CD14-positive monocyte (primary cell): Measurements from ENCODE around the gene HDAC4. TPM values are rescaled to one million over a fixed set of nuclear protein-coding genes. Genes with fewer than 3 reads are reported as not detected.

Experiments used
- DNase-seq, 3 donors: peaks; one replicate each; pipeline ENCODE4 v3.0.0-alpha.2; 2011 to 2022
- H2AFZ ChIP-seq: 2 replicates; pipeline ENCODE4 v1.6.0; 2012; ENCODE audit warnings: mild to moderate bottlenecking, low read depth, low read length, inconsistent platforms; ENCODE audit not compliant: insufficient read depth, poor library complexity, severe bottlenecking
- H3K27ac ChIP-seq, 2 donors: 1 replicate in 1 of 2; 2 replicates in 1 of 2; pipeline ENCODE4 v1.5.1; 2012 to 2013; ENCODE audit warnings: low read length in 2 of 2, control low read depth in 1 of 2, inconsistent platforms in 1 of 2, low read depth in 1 of 2, mild to moderate bottlenecking in 1 of 2
- H3K27me3 ChIP-seq, 2 donors: one replicate each; pipeline versions ENCODE4 v1.6.0 to v1.6.1; 2011 to 2013; ENCODE audit warnings: low read length in 2 of 2; ENCODE audit not compliant: control insufficient read depth in 2 of 2, insufficient read depth in 2 of 2
- H3K36me3 ChIP-seq, 2 donors: replicated peaks in 1 of 2; 1 replicate in 1 of 2; 2 replicates in 1 of 2; pipeline versions ENCODE4 v1.5.1 to v1.6.1; 2012 to 2013; ENCODE audit warnings: low read length in 2 of 2, control low read depth in 1 of 2, inconsistent platforms in 1 of 2, mild to moderate bottlenecking in 1 of 2; ENCODE audit not compliant: insufficient read depth in 2 of 2, control insufficient read depth in 1 of 2
- H3K4me1 ChIP-seq, 2 donors: 1 replicate in 1 of 2; 2 replicates in 1 of 2; pipeline versions ENCODE4 v1.5.1 to v1.6.1; 2012 to 2013; ENCODE audit warnings: low read length in 2 of 2, control low read depth in 1 of 2, inconsistent platforms in 1 of 2, mild to moderate bottlenecking in 1 of 2, moderate library complexity in 1 of 2; ENCODE audit not compliant: insufficient read depth in 2 of 2, control insufficient read depth in 1 of 2
- H3K4me2 ChIP-seq: replicated peaks from 2 replicates; pipeline ENCODE3; 2012; ENCODE audit warnings: low read length, moderate library complexity, mild to moderate bottlenecking; ENCODE audit not compliant: poor library complexity, severe bottlenecking; ENCODE audit errors: extremely low read depth
- H3K4me3 ChIP-seq, 3 experiments: fragments of 200-600 bp in 1 of 3; sonication (generic) in 1 of 3; replicated peaks in 1 of 3; 1 replicate in 2 of 3; 2 replicates in 1 of 3; pipeline ENCODE4 v1.5.1; 2011 to 2013; ENCODE audit warnings: low read length in 3 of 3, mild to moderate bottlenecking in 3 of 3, control low read depth in 2 of 3, low read depth in 2 of 3, inconsistent platforms in 1 of 3, moderate library complexity in 1 of 3
- H3K79me2 ChIP-seq: 2 replicates; pipeline ENCODE4 v1.6.0; 2012; ENCODE audit warnings: mild to moderate bottlenecking, control low read depth, inconsistent platforms, low read length, moderate library complexity; ENCODE audit not compliant: insufficient read depth
- H3K9ac ChIP-seq: 2 replicates; pipeline ENCODE4 v1.6.0; 2017; ENCODE audit warnings: low read length, mild to moderate bottlenecking; ENCODE audit not compliant: insufficient read depth, poor library complexity, severe bottlenecking
- H3K9me3 ChIP-seq, 2 donors: replicated peaks in 1 of 2; 1 replicate in 1 of 2; 2 replicates in 1 of 2; pipeline versions ENCODE4 v1.5.1 to v1.6.1; 2012 to 2013; ENCODE audit warnings: low read length in 2 of 2, control low read depth in 1 of 2; ENCODE audit not compliant: control insufficient read depth in 1 of 2, insufficient read depth in 1 of 2
- H4K20me1 ChIP-seq: 2 replicates; pipeline ENCODE4 v1.6.0; 2012; ENCODE audit warnings: mild to moderate bottlenecking, low read length, control low read depth, moderate library complexity; ENCODE audit not compliant: insufficient read depth
- H3K27ac Mint-ChIP-seq, 7 donors: one replicate each; pipeline ENCODE4 v1.8.0; 2020; ENCODE audit warnings: mild to moderate bottlenecking in 7 of 7, mixed read lengths in 7 of 7, moderate library complexity in 6 of 7, inconsistent platforms in 2 of 7
- H3K27me3 Mint-ChIP-seq, 3 donors: one replicate each; pipeline ENCODE4 v1.8.0; 2021 to 2022; ENCODE audit warnings: low read depth in 3 of 3, mild to moderate bottlenecking in 3 of 3, mixed read lengths in 3 of 3, moderate library complexity in 3 of 3, inconsistent platforms in 1 of 3
- H3K36me3 Mint-ChIP-seq, 2 donors: one replicate each; pipeline ENCODE4 v1.8.0; 2020; ENCODE audit warnings: mixed read lengths in 2 of 2, inconsistent platforms in 1 of 2, mild to moderate bottlenecking in 1 of 2
- H3K4me1 Mint-ChIP-seq: one replicate; pipeline ENCODE4 v1.8.0; 2020; ENCODE audit warnings: mild to moderate bottlenecking, mixed read lengths
- H3K4me3 Mint-ChIP-seq, 2 donors: one replicate each; pipeline ENCODE4 v1.8.0; 2020; ENCODE audit warnings: mild to moderate bottlenecking in 2 of 2, mixed read lengths in 2 of 2, moderate library complexity in 1 of 2
- H3K9me3 Mint-ChIP-seq, 7 donors: one replicate each; pipeline ENCODE4 v1.8.0; 2020 to 2022; ENCODE audit warnings: mixed read lengths in 7 of 7, mild to moderate bottlenecking in 6 of 7, moderate library complexity in 6 of 7, inconsistent platforms in 2 of 7
- WGBS: methylation state at CpG from one replicate; pipeline ENCODE4 v1.1.5; 2013; ENCODE audit warnings: missing lambda C conversion rate; ENCODE audit not compliant: insufficient coverage; 5-methylcytosine and 5-hydroxymethylcytosine counted together
- intact Hi-C, 2 donors: fragments of 100-400 bp; cut with micrococcal nuclease; formaldehyde crosslinking; loops; one replicate each; pipeline versions ENCODE4 v1.15.0 to v1.15.1; 2023
- polyA plus RNA-seq, 3 donors: library from polyadenylated mRNA; depleted of rRNA in 1 of 3; unstranded in 2 of 3; stranded (reverse) in 1 of 3; fragments of 300-500 nt in 2 of 3; fragments of >200 nt in 1 of 3; fragmentation: Illumina TruSeq in 2 of 3; gene quantifications; 1 replicate in 2 of 3; 2 replicates in 1 of 3; pipeline ENCODE4 v1.2.3, GENCODE V29; 2012 to 2021
- TF ChIP-seq, protein P1 (sequence below): fragments of 200-600 bp; IDR thresholded peaks from one replicate; pipeline ENCODE4 v1.8.0; 2022; ENCODE audit warnings: antibody characterized with exemption, mild to moderate bottlenecking

The HDAC4 gene
- polyA plus RNA-seq, 3 donors, result 3.3 to 23.0 (median 4.5) TPM

DNA sequence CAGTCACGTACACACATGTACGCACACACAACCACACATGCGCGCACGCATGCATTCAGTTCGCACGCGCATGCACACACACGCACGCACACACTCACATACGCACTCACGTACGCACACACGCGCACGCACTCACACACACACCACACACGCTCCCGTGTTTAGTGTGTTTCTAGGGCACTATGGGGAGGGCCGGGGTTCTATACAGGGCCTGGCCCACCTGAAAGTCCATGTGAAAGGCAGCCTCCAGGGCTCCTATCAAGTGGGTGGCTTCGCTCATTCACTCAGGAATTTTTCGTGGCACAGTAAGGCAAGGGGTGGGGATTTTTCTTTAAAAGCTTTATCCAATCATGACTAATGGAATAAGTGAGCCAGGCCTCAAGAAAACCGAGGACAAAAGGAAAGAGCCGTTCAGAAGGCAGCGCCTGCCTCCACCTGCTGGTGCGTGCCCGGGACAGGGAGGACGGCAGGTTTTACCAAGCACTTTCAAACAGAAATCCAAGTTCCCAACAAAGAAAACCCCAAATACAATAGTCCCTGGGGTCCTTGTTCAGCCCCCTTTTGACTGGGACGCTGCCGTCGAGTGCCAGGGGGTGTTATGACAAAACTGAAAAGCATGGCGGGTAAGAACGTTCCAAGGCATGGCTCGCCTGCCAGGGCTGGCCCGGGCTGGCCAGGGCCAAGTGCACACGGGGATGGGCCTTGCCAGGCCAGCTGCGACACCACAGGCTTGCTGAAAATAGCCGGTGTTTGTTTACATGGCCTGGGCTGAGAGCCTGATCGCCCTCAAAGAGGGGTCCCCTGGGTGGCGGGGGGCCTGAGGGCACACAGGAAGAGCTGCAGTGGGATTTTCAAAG lies 110.0 kb downstream of the HDAC4 start:
- peaks cover 13% of the 10 kb centered on the region for H4K20me1 ChIP-seq
- intact Hi-C loops, result no loop called here
- peaks cover 9 to 26% of the 10 kb centered on the region in 2 donors for H3K4me1 ChIP-seq
- peaks cover 0 to 7% (median 0%) of the 10 kb centered on the region in 3 donors for H3K27me3 Mint-ChIP-seq
- no peaks in the 10 kb centered on the region for H3K9me3 Mint-ChIP-seq
- no peak for DNase-seq
- peaks cover 94% of the 10 kb centered on the region for H3K79me2 ChIP-seq
- H2AFZ ChIP-seq, result no peak overlapping the region
- H3K27me3 ChIP-seq, result no peaks in the 10 kb centered on the region
- H3K9me3 ChIP-seq, result no peaks in the 10 kb centered on the region
- H3K4me2 ChIP-seq, result no peak overlapping the region
- peaks cover 0 to 11% of the 10 kb centered on the region in 2 donors for H3K36me3 Mint-ChIP-seq
- no peaks in the 10 kb centered on the region for H3K36me3 ChIP-seq
- no peak overlapping the region for H3K4me3 Mint-ChIP-seq
- H3K9ac ChIP-seq, result no peak overlapping the region
- H3K4me3 ChIP-seq, result no peak overlapping the region
- WGBS, result 98% methylated on average over 33 of the region's 39 CpGs
- peaks cover 40% of the 10 kb centered on the region for H3K4me1 Mint-ChIP-seq
- no peak overlapping the region for H3K27ac ChIP-seq
- TF ChIP-seq, protein P1, sequence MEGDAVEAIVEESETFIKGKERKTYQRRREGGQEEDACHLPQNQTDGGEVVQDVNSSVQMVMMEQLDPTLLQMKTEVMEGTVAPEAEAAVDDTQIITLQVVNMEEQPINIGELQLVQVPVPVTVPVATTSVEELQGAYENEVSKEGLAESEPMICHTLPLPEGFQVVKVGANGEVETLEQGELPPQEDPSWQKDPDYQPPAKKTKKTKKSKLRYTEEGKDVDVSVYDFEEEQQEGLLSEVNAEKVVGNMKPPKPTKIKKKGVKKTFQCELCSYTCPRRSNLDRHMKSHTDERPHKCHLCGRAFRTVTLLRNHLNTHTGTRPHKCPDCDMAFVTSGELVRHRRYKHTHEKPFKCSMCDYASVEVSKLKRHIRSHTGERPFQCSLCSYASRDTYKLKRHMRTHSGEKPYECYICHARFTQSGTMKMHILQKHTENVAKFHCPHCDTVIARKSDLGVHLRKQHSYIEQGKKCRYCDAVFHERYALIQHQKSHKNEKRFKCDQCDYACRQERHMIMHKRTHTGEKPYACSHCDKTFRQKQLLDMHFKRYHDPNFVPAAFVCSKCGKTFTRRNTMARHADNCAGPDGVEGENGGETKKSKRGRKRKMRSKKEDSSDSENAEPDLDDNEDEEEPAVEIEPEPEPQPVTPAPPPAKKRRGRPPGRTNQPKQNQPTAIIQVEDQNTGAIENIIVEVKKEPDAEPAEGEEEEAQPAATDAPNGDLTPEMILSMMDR, result no peak
- H3K27ac Mint-ChIP-seq, result peak overlapping the region in 4 of 7 donors; percentile 1 to 70 (median 52)

DNA sequence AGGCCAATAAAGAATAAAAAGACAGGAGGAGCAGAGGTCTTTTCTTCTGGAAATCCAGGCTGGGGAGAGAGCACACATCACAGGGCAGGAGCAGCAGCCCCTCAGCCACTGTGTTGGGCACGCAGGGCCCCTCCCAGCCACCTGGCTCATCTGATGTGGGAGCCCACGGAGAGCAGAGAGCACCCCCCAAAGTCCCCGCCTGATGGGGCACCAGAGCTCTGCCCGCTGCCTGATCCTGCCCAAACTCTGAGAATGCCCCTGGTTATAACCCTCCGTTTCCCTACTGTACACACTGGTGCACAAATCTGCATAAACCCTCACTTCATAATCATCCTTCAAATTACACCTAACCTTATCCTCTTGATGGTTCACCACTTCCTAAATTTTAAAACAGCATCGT lies 111.3 kb downstream of the HDAC4 start:
- Histone ChIP-seq H3K9ac (no peak overlapping the region), H3K4me2 (no peak overlapping the region), H3K27ac (peak overlapping the region in 1 of 2 donors; percentile 2), H3K27me3 (no peaks in the 10 kb centered on the region), H3K36me3 (no peaks in the 10 kb centered on the region), H4K20me1 (peaks cover 12% of the 10 kb centered on the region), H3K4me1 (peaks cover 22 to 39% of the 10 kb centered on the region in 2 donors), H2AFZ (no peak overlapping the region), H3K4me3 (no peak overlapping the region), H3K79me2 (peaks cover 93% of the 10 kb centered on the region), H3K9me3 (no peaks in the 10 kb centered on the region)
- peaks cover 49% of the 10 kb centered on the region for H3K4me1 Mint-ChIP-seq
- DNase-seq, result no peak
- H3K27me3 Mint-ChIP-seq, result peaks cover 0 to 9% (median 0%) of the 10 kb centered on the region in 3 donors
- WGBS, result 73% methylated on average over 5 of the region's 6 CpGs
- no peak overlapping the region for H3K4me3 Mint-ChIP-seq
- peaks cover 0 to 11% of the 10 kb centered on the region in 2 donors for H3K36me3 Mint-ChIP-seq
- H3K9me3 Mint-ChIP-seq, result no peaks in the 10 kb centered on the region
- TF ChIP-seq, protein P1, result no peak
- H3K27ac Mint-ChIP-seq, result peak overlapping the region in 3 of 7 donors; percentile 3 to 87 (median 16)
- intact Hi-C loops, result no loop called here
